Hepatocyte (in vitro differentiated cells): Measurements from ENCODE around the gene GRK6. TPM values are rescaled to one million over a fixed set of nuclear protein-coding genes. Genes with fewer than 3 reads are reported as not detected.

Experiments
- DNase-seq: peaks from one replicate; pipeline ENCODE4 v3.0.0-alpha.2; 2016; ENCODE audit warnings: low spot score
- H2AFZ ChIP-seq: fragments of 200-600 bp; sonication (generic); 2 replicates; pipeline ENCODE4 v1.6.0; 2016; ENCODE audit warnings: antibody characterized with exemption, mild to moderate bottlenecking
- H3K27ac ChIP-seq: fragments of 200-600 bp; sonication (generic); 2 replicates; pipeline ENCODE4 v1.5.1; 2016; ENCODE audit warnings: mild to moderate bottlenecking
- H3K27me3 ChIP-seq: fragments of 200-600 bp; sonication (generic); 2 replicates; pipeline ENCODE4 v1.6.1; 2016
- H3K36me3 ChIP-seq: fragments of 200-600 bp; sonication (generic); replicated peaks from 2 replicates; pipeline ENCODE4 v1.5.1; 2016; ENCODE audit warnings: low read depth; ENCODE audit not compliant: insufficient read depth
- H3K4me1 ChIP-seq: fragments of 200-600 bp; sonication (generic); 2 replicates; pipeline ENCODE4 v1.5.1; 2016; ENCODE audit warnings: mild to moderate bottlenecking, moderate library complexity; ENCODE audit not compliant: insufficient read depth
- H3K4me2 ChIP-seq: fragments of 200-600 bp; sonication (generic); 2 replicates; pipeline ENCODE4 v1.6.0; 2016
- H3K4me3 ChIP-seq: fragments of 200-600 bp; sonication (generic); 2 replicates; pipeline ENCODE4 v1.5.1; 2016; ENCODE audit warnings: mild to moderate bottlenecking
- H3K79me2 ChIP-seq: fragments of 200-600 bp; sonication (generic); 2 replicates; pipeline ENCODE4 v1.6.0; 2017; ENCODE audit warnings: mild to moderate bottlenecking
- H3K9me2 ChIP-seq: fragments of 200-600 bp; sonication (generic); replicated peaks from 2 replicates; pipeline ENCODE4 v1.6.0; 2017; ENCODE audit warnings: mild to moderate bottlenecking; ENCODE audit not compliant: insufficient read depth
- H3K9me3 ChIP-seq: fragments of 200-600 bp; sonication (generic); 2 replicates; pipeline ENCODE4 v1.5.1; 2016; ENCODE audit warnings: low read depth, mild to moderate bottlenecking
- H4K20me1 ChIP-seq: fragments of 200-600 bp; sonication (generic); 2 replicates; pipeline ENCODE4 v1.6.0; 2016; ENCODE audit warnings: mild to moderate bottlenecking; ENCODE audit not compliant: insufficient read depth, poor library complexity, severe bottlenecking
- EZH2 ChIP-seq: fragments of 200-600 bp; sonication (generic); IDR thresholded peaks from 2 replicates; pipeline ENCODE4 v1.6.1; 2016; ENCODE audit warnings: antibody characterized with exemption, mild to moderate bottlenecking, borderline replicate concordance
- EZH2phosphoT487 ChIP-seq: fragments of 200-600 bp; sonication (generic); IDR thresholded peaks from one replicate; pipeline ENCODE4 v1.6.1; 2018; ENCODE audit warnings: antibody characterized with exemption, mild to moderate bottlenecking, low read depth, moderate library complexity; ENCODE audit not compliant: unreplicated experiment, severe bottlenecking
- WGBS: methylation state at CpG from one replicate; pipeline ENCODE4 v1.1.6; 2016; ENCODE audit warnings: low lambda C conversion rate; ENCODE audit errors: missing lambda C conversion rate; 5-methylcytosine and 5-hydroxymethylcytosine counted together
- polyA plus RNA-seq: library from polyadenylated mRNA; unstranded; fragments of >200 nt; fragmentation: Nextera tagmentation; extraction: Ambion mirVana; gene quantifications from 2 replicates; pipeline ENCODE4 v1.2.1, GENCODE V29; 2016
- total RNA-seq: library from RNA; depleted of rRNA; stranded (reverse); fragments of >200 nt; gene quantifications from 2 replicates; pipeline ENCODE4 v1.2.3, GENCODE V29; 2014
- TF ChIP-seq, protein P1 (sequence below): fragments of 200-600 bp; sonication (generic); IDR thresholded peaks from 2 replicates; pipeline ENCODE4 v1.5.1; 2016; ENCODE audit warnings: antibody characterized with exemption, mild to moderate bottlenecking; ENCODE audit not compliant: poor library complexity

GRK6 gene
- total and polyA plus RNA-seq, 2 experiments from 2014 or later = 29.3 to 31.1 TPM

DNA sequence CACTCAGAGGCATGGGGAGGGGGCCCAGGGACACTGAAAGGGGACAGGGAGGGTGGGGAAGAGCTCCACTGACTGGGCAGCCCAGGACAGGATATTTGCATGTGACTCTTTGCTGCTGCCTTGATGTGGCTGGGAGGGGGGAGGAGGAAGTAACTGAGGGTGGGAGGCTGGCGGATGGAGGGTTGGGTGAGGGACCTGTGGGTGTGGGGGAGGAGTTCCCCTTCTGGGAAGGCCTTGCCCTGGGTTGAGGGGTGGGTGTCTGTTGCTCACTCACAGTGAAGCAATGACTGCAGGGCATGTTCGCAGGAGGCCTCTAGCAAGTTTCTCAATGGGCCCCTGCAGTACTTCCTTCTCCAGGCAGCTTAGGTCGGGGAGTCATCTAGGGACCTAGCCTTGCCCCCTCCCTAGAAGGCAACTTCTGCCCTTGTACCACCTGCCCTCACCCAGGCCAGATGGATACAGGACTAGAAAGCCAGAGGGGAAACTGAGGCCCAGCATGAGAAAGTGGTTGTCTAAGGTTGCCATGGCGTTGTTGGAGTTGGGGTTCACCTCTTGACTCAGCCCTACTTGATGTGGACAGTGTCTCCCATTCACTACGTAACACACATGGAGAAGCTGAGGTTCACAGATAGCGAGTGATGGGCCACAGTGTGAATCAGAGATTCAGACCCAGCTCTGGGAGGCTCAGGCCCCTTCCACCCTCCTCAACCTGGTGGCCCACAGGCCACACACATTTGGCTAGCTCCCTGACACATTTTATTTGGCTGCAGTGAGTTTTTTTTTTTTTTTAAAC is 3.0 kb downstream of the GRK6 start:
- Histone ChIP-seq H3K4me2 (no peak overlapping the region), H3K36me3 (no peaks in the 10 kb centered on the region), H3K9me3 (no peaks in the 10 kb centered on the region), H3K27ac (no peak overlapping the region), H3K79me2 (peaks cover 29% of the 10 kb centered on the region), H2AFZ (no peak overlapping the region), H3K4me3 (no peak overlapping the region), H3K4me1 (peaks cover 9% of the 10 kb centered on the region), H4K20me1 (peaks cover 4% of the 10 kb centered on the region), H3K9me2 (no peaks in the 10 kb centered on the region), H3K27me3 (no peaks in the 10 kb centered on the region)
- 87% methylated on average over 6 of the region's 6 CpGs for WGBS
- DNase-seq = no peak
- TF ChIP-seq EZH2 (no peak), EZH2phosphoT487 (no peak)
- TF ChIP-seq, protein P1, sequence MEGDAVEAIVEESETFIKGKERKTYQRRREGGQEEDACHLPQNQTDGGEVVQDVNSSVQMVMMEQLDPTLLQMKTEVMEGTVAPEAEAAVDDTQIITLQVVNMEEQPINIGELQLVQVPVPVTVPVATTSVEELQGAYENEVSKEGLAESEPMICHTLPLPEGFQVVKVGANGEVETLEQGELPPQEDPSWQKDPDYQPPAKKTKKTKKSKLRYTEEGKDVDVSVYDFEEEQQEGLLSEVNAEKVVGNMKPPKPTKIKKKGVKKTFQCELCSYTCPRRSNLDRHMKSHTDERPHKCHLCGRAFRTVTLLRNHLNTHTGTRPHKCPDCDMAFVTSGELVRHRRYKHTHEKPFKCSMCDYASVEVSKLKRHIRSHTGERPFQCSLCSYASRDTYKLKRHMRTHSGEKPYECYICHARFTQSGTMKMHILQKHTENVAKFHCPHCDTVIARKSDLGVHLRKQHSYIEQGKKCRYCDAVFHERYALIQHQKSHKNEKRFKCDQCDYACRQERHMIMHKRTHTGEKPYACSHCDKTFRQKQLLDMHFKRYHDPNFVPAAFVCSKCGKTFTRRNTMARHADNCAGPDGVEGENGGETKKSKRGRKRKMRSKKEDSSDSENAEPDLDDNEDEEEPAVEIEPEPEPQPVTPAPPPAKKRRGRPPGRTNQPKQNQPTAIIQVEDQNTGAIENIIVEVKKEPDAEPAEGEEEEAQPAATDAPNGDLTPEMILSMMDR = no peak

DNA sequence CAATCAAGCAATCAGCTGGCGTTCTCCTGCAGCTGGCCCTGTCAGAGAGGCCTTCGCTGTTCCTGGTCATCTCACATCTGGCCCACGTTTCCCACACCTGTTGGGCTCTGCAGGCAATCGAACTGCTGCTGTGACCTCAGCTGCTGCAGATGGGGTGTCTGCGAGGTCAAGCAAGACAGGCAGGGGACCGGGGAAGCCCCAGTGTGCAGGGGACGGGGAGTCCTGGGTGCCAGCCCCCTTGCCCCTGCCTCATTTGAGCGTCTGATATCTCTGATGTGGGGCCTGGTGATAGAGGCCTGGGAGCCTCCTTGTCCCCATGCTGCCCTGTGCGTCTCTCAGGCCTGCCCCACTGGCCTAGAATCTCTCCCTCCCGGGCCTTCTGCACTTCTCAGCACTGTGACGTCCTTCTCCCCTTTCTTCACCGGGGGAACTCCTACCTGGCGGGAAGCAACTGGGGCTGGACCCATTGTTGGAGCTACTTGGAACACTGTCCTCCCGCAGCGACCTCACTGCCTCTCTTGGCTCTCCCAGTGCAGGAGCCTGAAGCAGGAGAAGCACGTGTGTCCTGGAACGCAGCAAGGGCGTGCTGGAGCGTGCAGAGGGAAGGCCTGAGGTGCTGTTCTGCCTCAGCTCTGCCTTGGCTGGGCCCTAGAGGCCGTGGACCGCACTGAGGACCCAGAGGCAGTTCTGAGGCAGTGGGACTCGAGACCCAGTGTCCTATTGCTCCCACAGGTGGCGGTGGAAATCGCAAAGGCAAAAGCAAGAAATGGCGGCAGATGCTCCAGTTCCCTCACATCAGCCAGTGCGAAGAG is 3.9 kb downstream of the GRK6 start:
- Histone ChIP-seq H3K4me2 (no peak overlapping the region), H3K9me2 (no peaks in the 10 kb centered on the region), H3K36me3 (no peaks in the 10 kb centered on the region), H4K20me1 (peaks cover 4% of the 10 kb centered on the region), H3K27me3 (no peaks in the 10 kb centered on the region), H3K4me1 (peaks cover 9% of the 10 kb centered on the region), H3K79me2 (peaks cover 29% of the 10 kb centered on the region), H3K4me3 (no peak overlapping the region), H3K27ac (no peak overlapping the region), H3K9me3 (no peaks in the 10 kb centered on the region), H2AFZ (no peak overlapping the region)
- DNase-seq = no peak
- no peak for TF ChIP-seq EZH2phosphoT487
- WGBS = 85% methylated on average over 24 of the region's 26 CpGs

DNA sequence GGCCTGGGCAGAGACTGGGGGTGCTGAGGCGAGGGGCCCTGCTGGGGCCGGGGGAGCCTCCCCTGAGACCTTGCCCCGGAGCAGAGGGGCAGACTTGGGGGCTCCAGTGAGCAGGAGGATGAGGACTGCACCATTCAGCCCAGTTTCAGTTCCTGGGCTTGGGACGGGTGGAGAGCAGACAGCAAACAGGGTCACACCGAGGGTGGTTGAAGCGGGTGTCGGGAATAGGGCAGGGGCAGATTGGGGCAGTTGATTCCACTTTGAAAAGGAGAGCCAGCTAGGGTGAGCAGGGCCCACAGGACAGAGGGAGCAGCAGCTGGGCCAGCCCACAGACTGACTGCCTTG is 4.5 kb downstream of the GRK6 start:
- Histone ChIP-seq H3K4me1 (peaks cover 9% of the 10 kb centered on the region), H3K36me3 (no peaks in the 10 kb centered on the region), H3K4me2 (no peak overlapping the region), H3K9me2 (no peaks in the 10 kb centered on the region), H3K4me3 (no peak overlapping the region), H2AFZ (no peak overlapping the region), H3K27ac (no peak overlapping the region), H4K20me1 (peaks cover 4% of the 10 kb centered on the region), H3K9me3 (no peaks in the 10 kb centered on the region), H3K27me3 (no peaks in the 10 kb centered on the region), H3K79me2 (peaks cover 29% of the 10 kb centered on the region)
- TF ChIP-seq EZH2phosphoT487 (no peak), EZH2 (no peak)
- TF ChIP-seq, protein P1 = no peak
- 95% methylated on average over 6 of the region's 7 CpGs for WGBS
- DNase-seq = no peak
